GM23248 (cell line): ENCODE measurements around the gene CHST11.

Experiments
- EZH2 ChIP-seq: fragments of 200-600 bp; sonication (generic); IDR thresholded peaks from 2 replicates; pipeline ENCODE4 v1.6.1; 2018; ENCODE audit warnings: antibody characterized with exemption, mild to moderate bottlenecking; ENCODE audit not compliant: insufficient read depth, poor library complexity, severe bottlenecking
- EZH2phosphoT487 ChIP-seq: fragments of 200-600 bp; sonication (generic); IDR thresholded peaks from 2 replicates; pipeline ENCODE4 v1.6.1; 2018; ENCODE audit warnings: antibody characterized with exemption, moderate library complexity, mild to moderate bottlenecking, low read depth; ENCODE audit not compliant: insufficient read depth

DNA sequence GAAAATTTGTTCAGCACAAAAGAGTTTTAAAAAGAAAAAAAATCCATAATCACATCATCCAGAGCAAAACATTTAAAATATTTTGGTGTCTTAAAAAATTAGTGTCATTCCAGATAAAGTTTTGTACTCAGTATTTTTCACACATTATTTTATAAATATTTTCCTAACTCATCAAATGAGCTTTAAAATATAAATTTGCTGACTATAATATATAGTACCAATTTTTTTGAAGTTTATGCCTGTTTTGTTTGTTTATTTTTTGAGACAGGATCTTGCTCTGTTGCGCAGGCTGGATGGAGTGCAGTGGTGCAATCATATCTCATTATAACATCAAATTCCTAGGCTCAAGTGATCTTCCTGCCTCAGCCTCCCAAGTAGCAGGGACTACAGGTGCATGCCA, 337.2 kb downstream of the CHST11 start:
- no peak for TF ChIP-seq EZH2phosphoT487
- no peak for TF ChIP-seq EZH2
